ENCODE measurements around the gene CLCN7.
A peak's percentile ranks its signal among the peaks of the same experiment; 100 is the strongest.
"Not testable (repeated sequence)": the region's sequence is repeated elsewhere in the genome, so short reads cannot be mapped to it uniquely, and the experiment has no call there.

The CLCN7 gene

DNA sequence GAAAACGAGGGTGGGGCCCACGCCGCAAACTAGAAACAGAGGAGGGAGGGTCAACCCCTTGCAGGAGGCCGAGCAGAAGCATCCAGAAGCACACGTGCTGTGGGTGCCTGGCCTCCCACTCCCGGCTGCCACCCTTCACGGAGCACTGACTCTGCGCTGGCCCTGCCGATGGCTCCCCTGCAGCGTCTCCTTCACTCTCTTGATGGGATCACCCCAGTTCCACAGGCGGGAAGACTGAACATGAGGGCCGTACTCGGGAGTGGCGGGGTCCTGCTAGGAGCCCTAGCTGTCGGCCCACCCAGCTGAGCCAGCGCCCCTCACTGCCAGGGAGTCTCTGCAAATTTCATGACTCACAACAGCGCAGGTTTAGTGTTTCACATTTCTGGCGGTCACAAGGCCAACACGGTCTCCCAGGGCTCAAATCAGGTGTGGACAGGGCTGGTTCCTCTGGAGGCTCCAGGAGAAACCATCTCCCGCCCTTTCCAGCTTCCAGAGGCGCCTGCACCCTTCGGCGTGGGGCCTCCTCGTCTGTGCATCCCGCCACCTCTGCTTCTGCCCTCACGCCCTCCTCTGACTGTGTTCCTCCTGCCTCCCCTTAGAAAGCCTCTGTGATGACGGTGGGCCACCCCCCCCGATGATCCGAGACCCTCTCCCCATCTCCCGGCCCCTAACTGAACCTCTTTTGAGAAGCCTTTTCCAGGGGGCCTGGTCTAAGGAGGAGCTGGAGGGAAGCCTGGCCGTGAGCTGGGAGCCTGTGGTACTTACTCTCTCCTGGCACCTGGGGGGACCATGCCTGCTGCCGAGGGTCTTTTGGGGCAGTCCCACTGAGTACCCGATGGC lies 11.9 kb upstream of the CLCN7 start:
- no peak for DNase-seq

DNA sequence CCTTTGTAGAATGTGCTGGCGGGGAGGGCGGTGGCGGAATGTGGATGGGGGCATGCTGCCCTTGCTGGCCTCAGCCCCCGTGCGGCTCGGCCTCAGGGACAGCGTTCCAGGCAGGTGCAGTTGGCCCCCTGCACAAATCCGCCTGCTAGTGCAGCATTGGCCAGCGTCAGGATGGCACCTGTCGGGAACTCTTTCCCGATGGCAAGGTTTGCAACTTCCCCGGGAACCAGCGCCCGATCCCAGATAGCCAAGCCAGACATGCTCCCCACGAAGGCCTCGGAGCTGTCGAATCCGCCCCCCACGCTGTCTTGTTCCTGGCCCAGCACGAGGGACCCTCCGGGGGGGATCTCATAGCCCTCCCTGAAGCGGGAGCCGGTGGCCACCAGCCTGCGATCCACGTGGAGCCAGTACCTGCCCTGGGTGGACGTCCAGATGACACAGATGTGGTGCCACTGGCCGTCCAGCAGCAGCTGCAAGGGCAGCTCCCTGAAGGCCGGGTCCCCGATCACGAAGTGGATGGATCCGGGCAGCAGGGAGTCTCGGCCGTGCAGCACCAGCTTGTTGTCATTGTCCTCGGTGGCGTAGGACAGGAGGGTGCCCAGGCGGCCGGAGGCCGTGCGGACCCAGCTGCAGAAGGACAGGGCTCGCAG lies 11.1 kb upstream of the CLCN7 start:
- no peak for DNase-seq

DNA sequence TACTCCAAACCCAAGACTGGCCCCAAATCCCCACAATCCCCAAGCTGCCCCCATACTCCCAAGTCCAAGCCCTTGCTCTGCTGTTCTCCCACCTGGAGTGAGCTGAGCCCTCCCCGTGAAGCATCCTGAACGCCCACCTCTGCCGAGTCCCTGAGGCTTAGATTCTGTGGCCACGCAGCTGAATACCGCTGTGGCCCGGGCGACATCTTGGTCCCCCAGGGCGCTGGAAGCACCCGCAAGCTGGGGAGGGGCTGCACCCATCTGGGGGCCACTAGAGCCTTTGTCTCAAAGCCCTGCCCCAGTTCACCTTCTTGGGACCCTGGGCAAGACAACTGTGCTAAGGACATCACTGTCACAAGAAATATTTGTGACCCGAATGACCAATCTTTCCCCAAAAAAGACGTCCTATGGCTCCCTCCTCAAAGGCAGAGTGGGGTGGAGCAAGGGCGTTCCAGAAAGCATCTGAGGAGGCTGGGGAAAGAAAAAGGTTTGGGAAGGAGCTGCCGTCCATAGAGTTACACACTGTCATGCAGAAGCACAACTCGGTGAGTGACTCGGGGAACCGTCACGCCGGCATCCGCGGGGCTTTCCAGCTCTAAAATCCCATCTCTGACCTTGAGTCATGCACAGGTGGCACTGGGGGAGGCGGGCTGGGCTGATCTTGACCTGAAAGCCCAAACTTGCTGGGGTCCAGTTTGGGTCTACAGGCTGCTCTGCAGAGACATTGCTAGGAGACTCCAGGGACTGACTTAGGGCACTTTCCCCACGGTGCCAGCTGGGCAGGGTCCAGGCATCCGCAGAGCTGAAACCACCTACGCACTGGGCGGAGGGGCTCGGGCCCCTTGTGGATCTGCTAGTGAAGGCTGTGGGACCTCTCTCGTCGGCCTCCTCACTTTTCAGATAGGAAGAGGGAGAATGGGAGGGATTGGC lies 7.3 kb upstream of the CLCN7 start:
- DNase-seq, result peak; percentile 18

DNA sequence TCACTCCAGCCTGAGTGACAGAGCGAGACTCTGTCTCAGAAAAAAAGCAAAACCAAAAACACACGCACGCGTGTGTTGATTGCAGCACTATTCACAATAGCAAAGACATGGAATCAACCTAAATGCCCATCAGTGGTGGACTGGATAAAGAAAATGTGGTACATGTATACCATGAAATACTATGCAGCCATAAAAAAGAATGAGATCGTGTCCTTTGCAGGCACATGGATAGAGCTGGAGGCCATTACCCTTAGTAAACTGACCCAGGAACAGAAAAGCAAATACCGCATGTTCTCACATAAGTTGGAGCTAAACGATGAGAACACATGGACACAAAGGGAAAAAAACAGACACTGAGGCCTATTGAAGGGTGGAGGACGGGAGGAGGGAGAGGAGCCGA lies 4.1 kb upstream of the CLCN7 start:
- not testable (repeated sequence) for DNase-seq

DNA sequence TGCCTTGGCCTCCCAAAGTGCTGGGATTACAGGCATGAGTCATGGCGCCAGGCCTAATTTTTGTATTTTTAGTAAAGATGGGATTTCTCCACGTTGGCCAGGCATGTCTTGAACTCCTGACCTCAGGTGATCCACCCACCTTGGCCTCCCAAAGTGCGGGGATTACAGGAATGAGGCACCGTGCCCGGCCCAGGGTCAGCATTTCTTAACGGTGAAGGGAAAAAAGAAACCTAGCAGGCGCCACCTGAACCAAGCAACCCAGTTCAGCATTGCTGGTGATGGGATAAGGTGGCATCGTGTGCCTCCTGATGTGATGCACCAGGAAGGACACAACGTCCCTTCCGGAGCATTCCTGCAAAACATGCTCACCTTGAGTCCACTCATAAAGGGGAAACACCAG lies 2.2 kb upstream of the CLCN7 start:
- DNase-seq, result no peak

- DNase-seq, result no peak
Measured at GRCh38 chr16:1475552-1476114, 805 bp upstream of the CLCN7 start.

DNA sequence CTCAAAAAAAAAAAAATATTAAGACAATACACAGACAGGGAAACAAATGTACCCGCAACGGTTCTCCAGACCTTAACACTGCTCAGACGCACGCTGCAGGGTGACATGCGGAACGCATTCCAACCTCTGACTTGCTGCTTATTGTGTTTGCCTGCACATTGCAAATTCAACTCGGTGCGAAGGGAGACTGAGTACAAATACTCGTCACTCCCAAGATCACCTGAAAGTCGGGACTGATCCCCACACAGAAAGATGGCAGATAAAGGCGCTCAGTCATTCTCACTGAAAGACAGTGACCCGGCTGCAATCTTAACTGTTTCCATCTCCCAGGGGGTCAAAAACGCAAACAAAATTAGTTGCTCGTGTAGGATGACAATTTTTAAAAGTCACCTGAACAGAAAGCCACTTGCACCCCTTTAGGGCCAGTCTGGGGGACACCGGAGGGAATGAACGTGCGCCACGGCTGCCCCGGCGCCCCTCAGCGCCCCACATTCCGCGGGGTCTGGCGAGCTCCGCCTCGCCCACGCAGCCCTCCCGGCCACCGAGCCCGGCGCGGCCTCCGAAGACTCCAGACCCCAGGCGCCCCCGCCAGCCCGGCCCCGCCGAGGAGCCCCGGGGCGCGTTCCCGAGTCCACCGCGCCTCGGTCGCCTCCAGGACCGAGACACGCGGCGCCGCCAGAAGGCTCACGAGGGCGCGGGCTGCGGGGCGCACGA lies 589 bp downstream of the CLCN7 start:
- DNase-seq, result no peak

DNA sequence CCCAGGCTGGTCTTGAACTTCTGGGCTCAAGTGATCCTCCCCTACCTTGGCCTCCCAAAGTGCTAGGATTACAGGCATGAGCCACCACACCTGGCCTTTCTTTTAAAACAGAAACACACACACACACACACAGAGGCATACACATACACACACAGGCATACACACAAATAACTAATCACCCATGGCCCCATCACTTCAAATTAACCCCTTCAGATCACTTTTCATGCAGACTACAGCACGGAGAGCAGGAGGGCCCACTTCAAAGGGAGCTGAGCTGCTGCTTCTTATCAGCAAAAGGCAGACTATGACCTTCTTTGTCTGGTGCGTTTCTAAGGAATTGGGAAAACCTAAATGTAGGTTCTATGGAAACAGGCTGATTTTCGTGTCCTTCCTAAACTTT lies 1.9 kb downstream of the CLCN7 start:
- DNase-seq, result no peak

- DNase-seq, result no peak
Measured at GRCh38 chr16:1471569-1472194, 3.1 kb downstream of the CLCN7 start.

DNA sequence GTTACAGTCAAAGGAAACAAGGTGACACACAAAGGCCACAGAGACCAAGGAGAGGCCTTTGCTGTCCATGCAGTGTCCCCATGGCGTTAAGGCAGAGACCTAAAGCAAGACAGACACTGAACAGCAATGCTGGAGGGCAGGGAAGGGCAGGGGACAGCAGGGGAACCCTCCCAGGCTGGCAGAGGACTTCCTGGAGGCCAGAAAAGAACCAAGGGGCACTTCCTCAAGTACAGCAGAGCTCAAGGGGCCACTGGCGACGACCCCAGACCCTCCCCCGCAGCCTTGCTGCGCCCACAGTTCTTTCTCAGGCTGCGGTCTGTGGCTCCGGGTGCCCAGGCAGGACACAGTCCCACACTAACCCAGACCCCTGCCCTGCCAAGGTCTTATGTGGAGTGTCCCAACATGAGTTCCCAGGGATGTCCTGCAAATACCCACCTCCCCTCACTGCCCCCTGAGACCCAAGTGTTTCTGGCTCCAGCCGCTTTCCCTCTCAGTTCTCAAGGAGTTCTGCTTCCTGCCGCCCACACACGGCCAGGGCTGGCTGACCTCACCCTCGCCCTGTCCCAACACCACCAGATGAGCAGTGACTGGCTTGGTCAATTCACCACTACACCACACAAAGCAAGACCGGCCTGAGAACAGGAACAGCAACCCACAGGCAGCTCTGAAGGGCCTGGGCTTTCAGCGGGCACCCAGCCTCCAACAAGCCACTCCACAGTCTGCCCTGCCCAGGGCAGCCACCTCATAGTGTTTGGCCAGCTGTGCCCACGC lies 4.2 kb downstream of the CLCN7 start:
- DNase-seq, result peak; percentile 54

DNA sequence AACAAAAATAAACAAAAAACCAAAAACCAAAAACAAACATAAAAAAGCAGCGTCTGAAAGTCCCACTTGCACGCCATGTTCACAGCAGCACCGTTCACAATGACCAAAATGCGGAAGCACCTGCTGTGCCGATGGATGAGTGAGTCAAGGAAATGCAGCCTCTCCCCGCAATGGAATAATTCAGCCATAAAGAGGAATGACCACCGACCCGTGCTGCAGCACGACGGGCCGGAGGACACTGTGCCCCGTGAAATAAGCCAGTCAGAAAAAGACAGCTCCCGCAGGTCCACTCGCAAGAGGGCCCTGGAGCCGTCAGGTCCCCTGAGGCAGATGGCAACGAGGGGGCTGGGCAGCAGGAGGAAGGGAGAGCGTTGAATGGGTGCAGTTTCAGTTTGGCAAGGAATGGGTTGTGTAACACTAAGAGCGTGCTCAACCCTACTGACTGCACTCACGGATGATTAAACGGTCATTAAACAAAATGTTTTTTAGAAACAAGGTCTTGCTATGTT lies 5.1 kb downstream of the CLCN7 start:
- DNase-seq, result no peak

- not testable (repeated sequence) for DNase-seq
Measured at GRCh38 chr16:1469141-1469540, 5.7 kb downstream of the CLCN7 start.

GRCh38 chr16:1468426-1468810 lies 6.4 kb downstream of the CLCN7 start:
- no peak for DNase-seq

DNA sequence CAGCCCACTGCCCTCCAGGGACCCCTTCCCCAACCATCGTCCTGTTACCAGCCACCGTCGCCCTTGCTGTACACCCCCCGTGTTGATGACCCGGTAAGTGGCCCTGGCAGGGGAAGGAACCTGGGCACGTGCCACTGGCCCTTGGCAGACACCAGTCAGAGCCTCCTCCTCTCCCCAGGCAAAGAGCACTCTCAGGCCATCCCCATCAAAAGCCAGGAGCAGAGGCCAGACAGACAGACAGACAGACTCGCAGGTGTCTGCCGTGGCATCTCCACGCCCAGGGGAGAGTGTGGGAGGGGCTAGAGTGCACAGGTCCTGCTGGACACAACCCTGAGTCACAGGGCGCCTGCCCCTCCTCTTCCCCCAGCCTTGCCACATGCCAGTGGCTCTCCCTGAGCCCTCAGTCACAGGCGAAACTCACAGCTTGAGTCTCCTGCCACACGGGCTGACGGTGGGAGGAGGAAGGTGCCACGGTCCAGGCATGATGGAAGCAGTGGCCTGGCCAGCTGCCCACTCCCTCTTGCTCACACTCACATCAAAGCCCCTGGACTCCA lies 7.8 kb downstream of the CLCN7 start:
- DNase-seq, result no peak

DNA sequence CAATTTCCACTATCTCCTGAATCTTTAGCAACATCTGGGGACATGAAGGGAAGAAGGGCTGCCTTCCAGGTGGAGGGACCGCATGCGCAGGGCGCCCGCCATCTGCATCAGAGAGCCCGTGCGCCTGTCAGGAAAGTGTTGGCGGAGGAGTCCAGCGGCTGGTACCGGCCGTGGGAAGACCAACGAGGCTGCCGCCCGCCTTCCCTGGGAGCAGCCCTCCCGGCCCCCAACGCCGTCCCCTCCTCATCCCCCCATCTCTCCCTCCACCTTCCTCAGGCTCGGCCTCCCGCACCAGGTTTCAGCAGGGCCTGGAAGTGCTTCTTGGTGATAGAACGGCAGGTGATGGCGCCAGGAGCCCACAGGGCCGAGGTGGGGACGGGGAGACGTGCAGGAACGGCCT lies 8.8 kb downstream of the CLCN7 start:
- no peak for DNase-seq

DNA sequence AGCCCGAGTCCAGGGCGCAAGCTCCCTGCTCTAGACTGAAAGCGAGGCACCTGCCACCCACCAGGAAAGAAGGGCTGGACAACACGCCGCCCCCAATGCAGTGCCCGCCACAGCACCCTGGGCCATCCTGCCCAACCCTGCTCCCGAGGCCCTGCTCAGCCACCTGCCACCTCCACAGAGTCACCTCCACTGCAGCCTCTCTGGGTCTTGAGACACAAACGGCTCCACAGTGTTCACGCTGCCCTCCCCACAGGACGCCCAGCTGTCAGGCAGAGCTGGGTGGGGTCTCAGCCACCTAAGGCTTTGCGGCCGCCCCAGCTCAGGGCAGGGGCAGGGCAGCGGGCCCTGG lies 9.3 kb downstream of the CLCN7 start:
- DNase-seq, result no peak

DNA sequence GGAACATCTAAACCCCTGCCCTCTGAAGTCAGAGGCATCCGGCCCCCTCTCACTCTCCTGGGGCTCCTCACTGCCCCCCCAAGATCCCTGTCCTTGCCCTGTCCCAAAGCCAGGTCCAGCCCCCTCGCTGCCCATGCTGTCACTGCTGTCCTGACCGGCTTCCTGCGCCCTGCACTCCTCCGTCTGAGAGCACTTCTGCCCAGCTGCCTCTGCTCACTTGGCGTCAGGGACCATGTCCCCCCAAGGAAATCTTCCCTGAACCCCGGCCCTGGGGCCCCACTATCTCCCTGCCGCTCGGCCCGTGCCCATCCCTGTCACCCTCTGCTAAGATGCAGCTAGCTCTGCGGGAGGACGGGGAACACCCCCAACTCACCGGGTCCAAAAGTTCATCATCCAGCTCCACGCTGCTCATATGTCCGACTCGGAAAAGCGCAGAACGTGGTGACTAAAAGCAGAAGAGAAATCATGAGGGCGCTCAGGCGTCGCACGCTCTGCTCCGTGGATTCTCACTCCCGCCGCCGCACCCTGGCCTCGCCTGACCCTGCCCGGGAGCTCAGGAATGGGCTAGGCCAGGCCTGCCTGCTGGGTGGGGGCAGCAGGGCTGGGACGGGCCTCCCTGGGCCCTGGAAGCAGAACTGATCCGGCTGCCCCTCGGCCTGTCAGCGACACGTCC lies 9.8 kb downstream of the CLCN7 start:
- DNase-seq, result no peak

DNA sequence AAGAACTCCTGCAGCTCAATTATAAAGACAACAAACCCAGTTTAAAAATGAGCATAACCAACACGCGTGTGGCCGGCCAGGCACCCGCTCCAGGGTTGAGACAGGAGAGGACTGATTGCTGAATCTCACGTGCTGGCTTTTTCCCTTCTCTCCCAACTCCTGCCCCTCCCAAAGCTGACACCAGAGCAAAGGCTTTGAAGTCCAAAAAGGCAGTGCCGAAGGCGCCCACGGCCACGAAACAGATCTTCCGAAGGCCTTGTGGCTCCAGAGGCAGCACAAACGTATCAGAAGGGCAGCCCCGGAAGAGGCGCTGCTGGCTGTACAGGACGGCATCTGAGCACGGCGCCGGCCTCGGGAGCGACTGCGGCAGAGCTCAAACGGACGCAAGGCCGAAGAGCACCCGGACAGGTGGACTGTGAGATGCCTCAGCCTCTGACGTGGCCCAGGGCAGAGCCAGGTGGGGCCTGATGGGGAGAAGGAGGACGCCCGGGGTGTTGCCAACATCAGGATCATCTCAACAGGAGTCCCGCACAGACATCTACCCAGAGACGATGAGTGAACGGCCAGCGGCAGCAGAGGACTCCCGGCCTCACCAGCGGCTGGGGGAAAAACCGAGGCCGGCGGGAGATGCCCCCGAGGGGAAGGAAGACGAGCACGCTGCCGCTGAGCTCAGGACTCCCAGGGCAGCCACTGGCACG lies 10.5 kb downstream of the CLCN7 start:
- no peak for DNase-seq

DNA sequence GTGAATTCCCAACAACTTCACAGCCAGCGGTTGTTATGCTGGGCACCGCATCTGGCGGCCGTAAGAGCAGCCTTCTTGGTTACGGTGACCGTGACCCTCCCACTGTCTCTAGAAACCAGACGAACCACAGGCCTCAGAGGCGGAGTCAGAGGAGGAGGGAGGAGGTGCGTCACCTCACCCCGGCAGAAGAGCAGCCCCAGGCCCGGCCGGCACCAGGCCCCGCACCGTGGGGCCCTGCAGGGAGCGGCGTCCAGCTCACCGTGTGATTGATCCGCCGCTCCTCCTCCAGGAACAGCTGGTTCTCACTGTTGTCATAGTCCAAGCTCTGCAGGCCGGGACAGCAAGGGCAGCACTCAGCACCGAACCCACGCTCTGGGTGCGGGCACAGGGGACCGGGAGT lies 13.7 kb downstream of the CLCN7 start:
- DNase-seq, result no peak
